Cortex of kidney (tissue), 1 donor: ENCODE measurements around the gene KCNK18.
"Not testable (repeated sequence)": the region's sequence is repeated elsewhere in the genome, so short reads cannot be mapped to it uniquely, and the experiment has no call there.

Experiments
- DNase-seq: peaks from one replicate; lab custom pipeline; 2025; lab: John Stamatoyannopoulos, UW

KCNK18 gene

DNA sequence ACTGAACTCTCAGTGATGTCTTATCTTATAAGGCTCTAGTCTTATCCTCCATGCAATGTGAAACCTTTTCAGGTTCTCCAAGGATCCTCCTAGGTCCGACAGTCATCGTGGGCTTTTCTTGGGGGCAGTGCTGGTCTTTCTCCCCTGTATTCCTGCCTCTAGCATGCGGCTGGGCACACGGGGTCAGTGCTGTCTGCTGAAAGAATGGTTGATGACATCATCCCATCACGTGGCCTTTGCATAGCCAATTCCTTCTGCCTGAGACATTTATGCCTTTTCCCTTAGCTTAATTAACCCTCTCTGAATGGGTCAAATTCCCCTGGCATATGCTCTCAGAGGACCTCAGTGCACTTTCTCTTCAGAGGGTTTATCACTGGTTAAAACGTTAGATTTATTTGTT, 27.0 kb upstream of the KCNK18 start:
- DNase-seq: no peak

DNA sequence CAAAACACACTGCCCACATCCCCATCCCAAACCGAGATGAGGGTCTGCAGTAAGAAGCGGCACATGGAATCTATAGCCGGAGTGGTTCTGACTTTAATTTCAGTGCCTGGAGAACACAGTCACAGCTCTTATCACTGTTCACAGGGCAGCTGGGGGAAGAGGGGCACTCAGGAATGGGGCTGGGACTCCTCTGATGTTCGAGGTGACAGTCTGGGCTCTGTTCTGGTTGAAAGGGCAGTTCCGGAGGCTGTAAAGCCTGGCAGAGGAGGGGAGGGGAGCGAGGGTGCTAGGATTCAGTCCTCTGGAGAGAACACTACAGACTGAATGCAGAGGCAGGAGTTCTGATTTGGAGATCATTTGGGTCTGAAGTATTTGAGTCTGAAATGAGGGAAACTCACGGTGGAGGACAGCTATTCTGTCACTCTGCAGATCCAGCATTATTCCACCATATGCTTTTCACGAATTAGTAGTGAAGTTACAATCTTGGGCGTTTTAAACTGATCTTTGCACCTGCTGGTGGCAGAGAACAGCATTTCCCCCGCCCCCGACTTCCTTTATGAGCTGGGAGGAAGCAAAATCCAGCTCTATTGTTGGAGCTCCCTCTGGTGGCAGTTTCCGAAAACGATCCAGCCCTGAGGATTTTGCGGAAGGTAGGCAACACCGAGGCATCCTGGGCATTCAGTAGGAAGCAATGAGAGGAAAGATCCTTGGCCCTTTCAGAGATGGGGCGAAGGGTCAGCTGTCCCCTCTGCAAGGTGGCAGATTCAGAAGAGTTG, 22.7 kb upstream of the KCNK18 start:
- DNase-seq: no peak

DNA sequence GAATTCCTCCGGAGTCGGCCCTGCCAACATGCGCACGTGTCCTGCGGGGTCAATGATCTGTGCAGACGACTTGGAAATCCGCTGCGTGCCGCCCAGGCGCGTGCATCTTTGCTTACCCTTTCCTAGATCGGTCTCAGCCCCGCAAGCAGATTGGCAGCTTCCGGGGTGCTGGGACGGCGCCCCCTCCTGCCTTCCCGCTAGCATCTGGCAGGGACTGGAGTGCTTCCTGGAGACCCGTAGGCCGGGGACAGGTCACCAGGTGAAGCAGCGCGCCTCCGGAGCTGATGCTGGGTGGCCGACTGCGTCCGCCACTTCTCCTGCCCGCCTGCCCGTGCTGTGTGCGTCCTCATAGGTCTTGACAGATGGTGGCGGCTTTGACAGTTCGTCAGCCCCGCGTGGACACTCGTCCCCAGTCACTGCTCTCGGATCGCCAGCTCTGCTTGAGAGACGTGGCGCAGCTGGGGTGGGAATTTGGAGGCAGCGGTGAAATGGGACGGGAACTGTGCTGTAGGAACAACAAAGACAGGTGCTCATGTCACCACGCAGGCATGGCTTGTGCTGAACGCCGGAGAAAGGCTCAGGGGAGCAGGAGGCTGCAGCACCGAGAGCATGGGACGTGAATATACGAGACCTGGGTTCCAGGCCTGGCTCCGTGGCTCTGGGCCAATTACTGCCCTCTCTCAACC, 21.9 kb upstream of the KCNK18 start:
- DNase-seq: no peak

DNA sequence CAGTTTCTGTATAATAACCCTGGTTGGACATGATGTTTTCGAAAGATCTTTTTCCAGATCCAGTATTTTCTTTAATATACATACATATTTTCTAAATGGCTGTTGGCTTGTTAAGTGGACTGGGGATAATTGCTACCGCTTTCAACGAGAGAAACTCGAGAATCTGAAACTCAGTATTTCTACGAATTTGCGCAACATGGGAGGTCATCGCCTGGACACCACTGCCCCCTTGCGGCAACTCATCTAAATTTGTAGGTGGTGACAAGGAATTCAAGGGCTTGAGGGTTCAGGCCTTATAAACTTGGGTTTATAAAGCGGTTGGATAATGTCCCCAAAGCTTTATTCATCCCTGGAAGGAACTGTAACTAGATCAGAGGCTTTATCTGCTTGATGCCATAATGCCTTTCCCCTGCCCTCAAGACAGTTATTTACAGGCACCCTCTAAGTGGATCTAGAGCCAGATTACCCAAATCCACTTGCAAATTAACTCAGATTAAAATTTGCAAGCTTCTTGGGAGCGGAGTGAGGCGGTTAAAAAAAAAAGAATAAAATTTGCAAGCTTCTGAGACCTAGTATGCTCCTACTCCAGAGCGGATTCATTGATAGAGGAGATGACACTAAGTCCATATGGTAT, 21.3 kb upstream of the KCNK18 start:
- no peak for DNase-seq

DNA sequence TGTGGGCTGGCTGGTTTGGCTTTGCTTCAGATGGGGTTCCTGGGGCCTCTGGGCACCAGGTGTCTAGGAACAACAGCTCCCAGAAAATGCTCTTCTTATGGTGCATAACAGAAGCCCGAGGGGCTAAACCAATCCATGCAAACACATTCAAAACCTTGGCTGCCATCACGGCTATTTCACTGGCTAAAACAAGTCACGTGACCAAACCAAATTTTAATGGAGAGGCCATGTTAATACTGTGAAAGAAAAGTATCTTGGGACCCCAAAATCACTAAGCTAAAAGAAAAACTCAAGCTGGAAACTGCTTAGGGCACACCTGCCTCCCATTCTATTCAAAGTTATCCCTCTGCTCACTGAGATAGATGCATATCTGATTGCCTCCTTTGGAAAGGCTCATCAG, 19.1 kb upstream of the KCNK18 start:
- DNase-seq: no peak

DNA sequence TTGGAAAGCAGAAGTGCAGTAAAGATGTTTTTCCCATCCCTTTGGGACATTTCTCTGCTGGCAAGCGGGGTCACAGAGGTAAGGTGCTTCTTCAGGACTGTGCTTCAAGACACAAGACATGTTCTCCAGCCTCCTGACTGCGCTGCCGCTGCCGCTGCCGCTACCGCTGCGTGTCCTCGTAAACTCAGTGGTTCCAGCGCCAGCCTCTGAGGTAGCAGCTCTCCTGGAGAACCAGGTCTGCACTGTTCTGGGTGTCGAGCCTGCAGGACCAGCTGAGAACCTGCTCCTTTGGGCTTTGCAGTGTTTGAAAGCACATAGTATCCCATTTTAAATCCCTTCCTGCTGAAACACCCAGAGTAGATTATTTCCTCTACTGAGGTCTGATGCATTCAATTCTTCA, 13.0 kb upstream of the KCNK18 start:
- DNase-seq: no peak

DNA sequence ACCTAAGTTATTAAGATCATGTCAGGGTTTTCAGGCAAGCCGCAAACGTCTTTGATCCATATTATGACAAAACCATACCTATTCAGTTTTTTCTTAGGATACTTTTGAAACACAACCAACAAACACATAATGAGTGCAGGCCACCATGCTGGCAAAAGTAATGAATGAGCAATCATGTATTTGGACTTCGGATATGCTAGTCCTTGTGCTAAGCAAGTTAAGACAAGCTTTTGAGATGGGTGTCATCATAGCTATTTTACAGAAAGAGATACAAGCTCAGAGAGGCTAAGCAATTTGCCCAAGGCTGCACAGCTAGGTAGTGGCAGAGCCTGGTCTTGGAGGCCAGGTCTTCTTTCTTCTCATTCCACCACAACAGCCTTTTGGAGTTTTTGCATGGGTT, 12.5 kb upstream of the KCNK18 start:
- DNase-seq: no peak

DNA sequence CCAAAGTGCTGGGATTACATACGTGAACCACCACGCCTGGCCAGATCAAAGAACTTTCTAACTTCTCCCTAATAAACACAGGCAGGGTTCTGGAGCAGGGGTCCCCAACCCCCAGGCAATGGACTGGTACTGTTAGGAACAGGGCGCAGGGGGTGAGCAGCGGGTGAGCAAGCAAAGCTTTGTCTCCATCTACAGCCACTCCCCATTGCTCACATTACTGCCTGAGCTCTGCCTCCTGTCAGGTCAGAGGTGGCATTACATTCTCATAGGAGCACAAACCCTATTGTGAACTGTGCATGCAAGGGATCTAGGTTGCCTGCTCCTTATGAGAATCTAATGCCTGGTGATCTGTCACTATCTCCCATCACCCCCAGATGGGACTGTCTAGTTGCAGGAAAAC, 11.5 kb upstream of the KCNK18 start:
- not testable (repeated sequence) for DNase-seq

DNA sequence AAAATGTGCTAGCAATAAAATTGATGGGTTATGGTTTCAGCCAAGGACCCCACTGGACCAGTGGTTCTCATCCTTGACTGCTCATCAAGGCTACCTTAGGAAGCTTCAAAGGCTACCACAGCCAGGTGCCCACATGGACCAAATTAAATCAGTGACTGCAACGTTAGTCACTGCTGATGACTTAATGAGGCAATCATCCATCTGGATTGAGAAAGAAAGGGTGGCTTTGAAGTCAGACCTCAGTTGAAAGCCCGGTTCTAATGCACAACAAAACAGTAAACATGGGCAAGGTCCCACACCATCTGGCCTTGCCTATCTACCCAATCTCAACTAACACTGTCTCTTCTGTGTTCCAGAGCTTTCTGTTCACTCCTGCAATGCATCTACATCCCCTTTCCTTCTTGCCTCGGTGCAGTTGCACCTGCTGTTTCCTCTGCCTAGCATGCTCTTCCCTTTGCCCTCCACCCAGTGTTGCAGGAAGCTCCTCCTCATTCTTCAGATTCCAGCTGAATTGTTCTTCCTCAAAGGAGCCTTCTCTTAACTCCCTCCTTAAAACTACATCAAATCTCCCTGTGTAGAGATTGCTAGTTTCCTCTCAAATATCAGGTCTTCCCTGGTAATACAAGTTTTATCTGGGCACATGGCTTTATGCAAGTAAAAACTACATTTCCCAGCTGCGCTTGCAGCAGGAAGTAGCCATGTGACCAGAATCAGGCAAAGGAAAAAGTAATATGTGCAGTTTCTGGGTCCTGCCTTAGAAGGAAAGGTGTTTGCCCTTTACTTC, 10.3 kb upstream of the KCNK18 start:
- no peak for DNase-seq

DNA sequence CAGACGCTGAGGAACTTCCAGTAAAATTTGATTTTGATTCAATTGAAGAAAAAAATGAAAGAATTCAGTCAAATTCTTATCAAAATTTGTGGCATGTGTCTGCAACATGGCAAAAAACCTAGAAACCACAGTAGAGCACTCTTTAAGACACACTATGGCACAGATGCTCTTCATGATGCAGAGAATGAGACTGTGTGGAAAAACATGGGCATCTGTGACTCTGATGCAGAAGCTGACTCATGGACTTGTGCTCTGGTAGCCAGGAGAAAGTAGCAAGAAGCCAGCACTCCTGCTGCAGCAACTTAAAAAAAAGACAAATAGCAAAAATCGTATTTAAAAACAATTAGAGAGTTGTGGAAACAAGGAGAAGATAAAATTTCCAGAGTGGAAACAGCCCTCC, 8.9 kb upstream of the KCNK18 start:
- no peak for DNase-seq

DNA sequence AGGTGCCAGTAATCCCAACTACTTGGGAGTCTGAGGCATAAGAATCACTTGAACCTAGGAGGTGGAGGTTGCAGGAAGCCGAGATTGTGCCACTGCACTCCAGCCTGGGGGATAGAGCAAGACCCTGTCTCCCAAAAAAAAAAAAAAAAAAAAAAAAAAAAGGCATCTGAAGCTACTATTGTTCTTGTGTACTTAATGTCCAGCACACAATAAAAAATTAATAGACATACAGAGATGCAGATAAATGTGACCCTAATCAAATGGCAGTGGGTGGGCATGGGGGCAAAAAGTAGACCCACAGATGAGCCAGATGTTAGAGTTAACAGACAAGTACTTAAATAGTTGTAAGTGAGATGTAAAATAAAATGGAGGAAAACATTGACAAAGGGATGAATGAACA, 7.7 kb upstream of the KCNK18 start:
- no peak for DNase-seq

DNA sequence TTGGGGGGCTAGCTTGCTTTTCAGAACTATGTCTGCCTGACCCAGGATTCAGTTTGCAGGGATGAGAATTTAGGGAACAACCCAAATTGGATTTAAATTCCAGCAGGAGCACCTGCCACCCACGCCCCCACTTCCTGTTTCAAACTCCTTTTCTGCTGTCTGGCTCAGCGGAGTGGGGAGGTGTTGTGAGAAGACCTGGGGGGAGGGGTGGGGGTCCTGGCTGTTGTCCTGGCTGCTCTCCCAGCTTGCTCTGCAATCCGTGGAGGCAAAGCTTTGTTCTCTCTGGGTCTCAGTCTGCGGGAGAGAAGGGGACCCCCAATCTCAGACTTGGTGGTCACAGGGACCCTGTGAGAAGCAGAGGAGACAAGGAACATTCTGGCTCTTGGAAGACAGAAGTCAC, 799 bp downstream of the KCNK18 start:
- no peak for DNase-seq

DNA sequence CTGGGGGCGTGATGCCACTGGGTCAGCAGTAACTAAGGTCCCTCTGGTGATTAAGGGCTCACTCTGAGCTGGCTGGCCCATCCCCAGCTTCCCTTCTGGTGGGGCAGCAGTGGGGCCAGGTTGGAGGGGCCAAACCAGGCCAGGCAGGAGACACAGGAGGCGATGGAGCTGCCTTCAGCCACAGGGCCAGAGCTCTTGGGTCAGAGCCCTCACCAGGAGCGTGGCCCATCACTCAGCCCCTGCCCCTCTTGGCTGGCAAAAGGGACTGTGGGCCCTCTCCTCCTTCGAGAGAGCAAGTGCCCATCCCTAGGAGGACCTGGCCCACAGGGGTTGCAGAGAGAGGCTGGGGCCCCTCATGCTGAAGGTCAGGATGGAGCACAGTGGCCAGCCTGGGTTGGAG, 4.5 kb downstream of the KCNK18 start:
- DNase-seq: no peak

DNA sequence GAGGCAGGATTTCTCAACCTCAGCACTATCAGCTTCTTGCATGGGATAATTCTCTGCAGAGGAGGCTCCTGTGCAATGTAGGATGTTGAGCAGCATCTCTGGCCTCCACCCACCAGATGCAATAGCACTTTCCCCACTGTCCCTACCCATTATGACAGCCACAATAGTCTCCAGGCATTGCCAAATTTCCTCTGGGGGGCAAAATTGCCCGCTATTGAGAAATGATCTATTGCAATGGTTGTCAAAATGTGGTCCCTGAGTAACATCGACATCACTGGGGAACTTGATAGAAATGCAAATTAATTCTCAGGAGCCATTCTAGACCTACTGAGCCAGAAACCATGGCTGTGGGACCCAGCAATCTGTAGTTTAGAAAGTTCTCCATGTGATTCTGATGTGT, 7.0 kb downstream of the KCNK18 start:
- no peak for DNase-seq

DNA sequence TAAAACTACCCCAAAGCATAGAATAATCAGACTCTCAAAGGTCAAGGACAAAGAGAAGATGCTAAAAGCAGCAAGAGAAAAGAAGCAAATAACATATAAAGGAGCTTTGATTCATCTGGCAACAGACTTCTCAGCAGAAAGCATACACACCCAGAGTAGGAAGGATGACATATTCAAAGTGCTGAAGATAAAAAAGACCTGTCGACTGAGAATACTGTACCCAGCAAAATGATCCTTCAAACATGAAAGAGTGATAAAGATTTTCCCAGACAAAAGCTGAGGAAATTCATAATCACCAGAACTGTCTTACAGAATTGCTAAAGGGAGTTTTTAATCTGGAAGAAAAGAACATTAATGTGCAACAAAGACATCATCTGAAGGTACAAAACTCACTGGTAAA, 14.9 kb downstream of the KCNK18 start:
- no peak for DNase-seq

DNA sequence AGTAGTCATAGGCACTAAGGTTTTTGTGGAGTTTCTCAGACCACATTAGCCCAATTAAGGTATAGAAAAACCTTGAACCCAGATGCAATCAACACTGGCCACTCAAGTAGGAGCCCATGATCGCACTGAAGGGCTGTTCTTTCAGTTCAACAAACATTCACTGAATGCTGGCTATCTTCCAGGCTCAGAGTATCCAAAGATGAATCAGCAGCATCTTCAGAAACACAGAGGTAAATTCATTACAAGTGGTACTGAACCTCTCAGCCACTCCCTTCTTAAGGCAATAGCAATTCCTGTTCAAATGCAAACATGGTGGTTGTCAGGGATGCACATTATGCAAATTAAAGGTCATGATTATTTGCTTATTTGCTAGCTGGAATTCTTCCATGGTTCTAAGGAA, 17.1 kb downstream of the KCNK18 start:
- DNase-seq: no peak

DNA sequence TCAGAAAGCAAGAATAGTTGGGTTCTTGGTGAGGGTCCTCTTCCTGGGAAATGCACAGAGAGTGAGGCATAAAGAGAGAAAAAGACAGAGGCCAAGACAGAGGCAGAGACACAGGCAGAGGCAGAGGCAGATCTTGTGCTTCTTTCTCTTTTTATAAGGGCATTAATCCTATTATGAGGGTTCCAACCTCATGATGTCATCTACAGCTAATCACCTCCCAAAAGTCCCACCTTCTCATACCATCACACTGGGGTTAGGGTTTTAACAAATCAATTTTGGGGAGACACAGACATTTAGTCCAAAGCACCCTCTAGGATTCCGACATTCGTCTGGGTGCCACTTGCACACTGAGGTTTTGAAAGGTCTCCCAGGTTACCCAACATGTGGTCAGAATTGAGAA, 17.8 kb downstream of the KCNK18 start:
- no peak for DNase-seq

DNA sequence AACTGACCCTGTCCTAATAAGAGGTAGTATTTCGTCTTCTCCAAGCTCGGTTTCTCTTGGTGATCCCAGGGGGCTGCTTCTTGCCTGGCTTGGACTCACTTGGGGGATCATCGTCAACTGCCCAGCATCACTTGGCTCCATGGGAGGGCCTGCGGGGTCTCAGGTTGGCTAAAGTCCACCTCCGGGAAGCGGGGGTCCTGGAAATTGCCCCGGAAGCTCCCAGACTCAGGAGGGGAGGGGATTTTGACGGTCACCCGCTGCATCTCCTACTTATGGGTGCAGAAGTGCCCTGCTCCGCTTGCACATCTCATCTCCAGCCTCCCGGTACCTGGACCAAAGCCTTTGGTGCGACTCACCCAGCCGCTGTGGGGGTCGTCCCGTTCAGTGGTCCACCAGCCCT, 18.7 kb downstream of the KCNK18 start:
- DNase-seq: no peak

DNA sequence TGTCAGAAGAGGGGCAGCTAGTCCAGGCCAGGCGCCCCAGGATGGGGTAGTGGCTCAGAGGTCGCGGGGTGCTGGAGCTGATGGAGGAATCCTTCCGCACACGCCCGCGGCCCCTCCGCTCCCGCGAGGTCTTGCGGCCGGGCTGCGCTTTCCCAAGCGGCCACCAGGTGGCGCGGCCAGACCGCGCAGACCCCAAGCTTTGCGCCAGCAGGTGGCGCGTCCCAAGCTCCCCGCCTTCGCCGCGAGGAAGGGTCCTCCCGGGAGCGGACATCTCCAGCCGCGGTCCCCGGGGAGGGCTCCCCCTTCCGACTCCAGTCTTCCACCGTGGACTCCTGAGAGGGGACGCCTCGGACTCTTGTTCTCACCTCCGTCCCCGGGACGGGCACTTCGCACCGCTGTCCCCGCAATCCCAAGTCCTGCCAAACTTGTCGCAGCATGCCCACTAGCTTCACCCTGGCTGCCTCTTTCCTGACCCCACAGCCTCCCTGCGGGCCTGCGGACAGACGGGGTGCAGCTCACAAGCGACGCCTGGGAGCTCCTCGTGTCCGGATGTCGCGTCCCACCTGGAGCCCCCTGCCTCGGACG, 19.4 kb downstream of the KCNK18 start:
- no peak for DNase-seq

DNA sequence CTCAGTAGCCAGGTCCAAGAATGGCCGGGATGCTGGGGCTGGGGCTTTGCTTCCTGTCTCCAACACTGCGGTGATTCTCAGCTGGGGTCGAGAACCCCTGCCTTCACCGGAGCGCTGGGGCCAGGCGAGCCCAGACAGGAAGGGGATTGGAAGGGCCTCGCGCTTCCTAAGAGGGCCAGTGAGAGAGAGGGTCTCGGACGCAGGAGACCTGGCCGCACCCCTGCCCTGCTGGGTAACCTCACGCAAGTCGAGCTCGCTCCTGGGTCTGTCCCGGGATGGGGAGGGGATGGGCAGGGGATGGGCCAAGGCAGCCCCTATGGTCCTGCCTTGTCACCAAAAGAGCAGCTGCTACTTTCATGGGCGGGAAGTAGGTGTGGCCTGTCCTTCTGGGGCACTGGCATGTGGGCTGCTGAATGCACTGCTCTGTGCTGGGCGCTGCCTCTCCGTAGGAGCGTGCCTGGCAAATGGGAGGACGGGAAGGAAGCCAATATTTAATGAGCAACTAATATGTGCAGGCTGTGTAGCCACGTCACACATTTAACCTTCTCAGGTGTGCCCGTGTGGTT, 20.0 kb downstream of the KCNK18 start:
- no peak for DNase-seq

DNA sequence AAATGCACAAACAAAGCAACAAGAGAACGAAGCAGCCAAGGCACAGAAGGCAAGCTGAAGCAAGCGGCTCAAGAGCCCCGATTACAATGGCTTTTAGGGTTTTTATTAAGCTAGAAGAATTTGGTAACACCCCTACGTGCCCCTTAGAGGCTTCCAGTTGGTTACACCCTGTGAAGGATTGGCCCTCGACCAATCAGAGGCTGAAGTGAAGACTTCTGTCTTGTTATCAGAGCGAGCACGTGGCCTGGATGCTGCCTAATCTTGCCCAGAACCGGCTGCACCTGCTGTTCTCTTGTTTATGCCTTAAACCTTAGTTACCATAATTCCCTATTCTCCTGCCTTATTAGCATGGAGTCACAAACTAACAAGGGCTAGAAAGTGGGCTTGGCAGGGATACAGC, 21.4 kb downstream of the KCNK18 start:
- no peak for DNase-seq

DNA sequence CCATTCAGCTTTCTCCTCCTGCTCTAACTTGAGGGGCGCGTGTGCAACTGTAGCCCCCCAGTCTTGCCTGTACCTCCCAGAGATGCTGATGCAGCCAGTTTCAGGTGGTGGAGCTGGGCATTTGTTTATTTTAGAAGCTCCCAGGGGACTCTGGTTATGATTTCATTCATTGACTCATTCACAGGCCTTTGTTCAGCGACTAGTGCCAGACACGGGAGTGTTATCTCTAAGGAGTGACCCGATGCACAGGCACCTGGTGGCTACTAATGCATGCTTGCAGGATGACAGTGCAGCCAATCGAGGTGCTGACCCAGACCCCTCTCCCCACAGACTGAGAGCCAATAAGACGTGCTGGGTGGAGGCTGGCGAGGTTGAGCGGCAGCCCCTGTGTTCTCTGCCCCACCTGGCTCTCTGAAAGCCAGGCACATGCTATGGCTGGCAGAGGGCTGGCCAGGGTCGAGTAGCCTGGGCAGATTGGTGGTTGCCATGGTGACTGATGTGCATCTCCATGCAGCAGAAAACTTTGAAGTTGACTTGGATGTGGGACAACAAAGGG, 23.9 kb downstream of the KCNK18 start:
- DNase-seq: no peak
